Gastroesophageal sphincter (tissue), 4 donors: ENCODE measurements around the gene SF1. TPM values are rescaled to one million over a fixed set of nuclear protein-coding genes. Genes with fewer than 3 reads are reported as not detected.

Experiments
- ATAC-seq: fragments of 150-250 bp; one replicate; pipeline ENCODE4 v1.9.1; 2016; ENCODE audit warnings: mild to moderate bottlenecking, moderate library complexity
- H3K27ac ChIP-seq, 4 donors: fragments of 200-600 bp; sonication (generic) in 3 of 4; 1 replicate in 3 of 4; 2 replicates in 1 of 4; pipeline ENCODE4 v1.5.1; 2016 to 2019
- H3K27me3 ChIP-seq: fragments of 200-600 bp; sonication (generic); one replicate; pipeline ENCODE4 v1.5.1; 2019
- H3K36me3 ChIP-seq, 2 donors: fragments of 200-600 bp; sonication (generic); one replicate each; pipeline ENCODE4 v1.5.1; 2019; ENCODE audit warnings: control low read depth in 1 of 2
- H3K4me1 ChIP-seq, 3 donors: fragments of 200-600 bp; sonication (generic); 1 replicate in 2 of 3; 2 replicates in 1 of 3; pipeline ENCODE4 v1.5.1; 2016 to 2019; ENCODE audit warnings: control low read depth in 2 of 3
- H3K4me3 ChIP-seq, 2 donors: fragments of 200-600 bp; sonication (generic); one replicate each; pipeline ENCODE4 v1.5.1; 2019; ENCODE audit warnings: mild to moderate bottlenecking in 1 of 2, moderate library complexity in 1 of 2
- H3K9me3 ChIP-seq, 3 donors: fragments of 200-600 bp; sonication (generic); one replicate each; pipeline ENCODE4 v1.5.1; 2017 to 2019; ENCODE audit warnings: control low read depth in 2 of 3
- CTCF ChIP-seq, 4 experiments: fragments of 200-600 bp in 2 of 4; fragments of 450-650 bp in 2 of 4; sonication (generic) in 1 of 4; IDR thresholded peaks; one replicate each; pipeline ENCODE4 v1.5.1; 2017 to 2019; ENCODE audit warnings: antibody characterized with exemption in 4 of 4, mild to moderate bottlenecking in 2 of 4, moderate library complexity in 2 of 4
- EP300 ChIP-seq: sonication (generic); formaldehyde crosslinking; IDR thresholded peaks from one replicate; pipeline ENCODE4 v1.6.1; 2017; ENCODE audit warnings: antibody characterized with exemption, mild to moderate bottlenecking
- POLR2A ChIP-seq, 2 donors: fragments of 450-650 bp; IDR thresholded peaks; one replicate each; pipeline ENCODE4 v1.6.1; 2017; ENCODE audit warnings: antibody characterized with exemption in 2 of 2, mild to moderate bottlenecking in 2 of 2, moderate library complexity in 1 of 2
- POLR2AphosphoS5 ChIP-seq: sonication (generic); formaldehyde crosslinking; IDR thresholded peaks from one replicate; pipeline ENCODE4 v1.6.1; 2017; ENCODE audit warnings: antibody characterized with exemption
- WGBS, 2 donors: methylation state at CpG; one replicate each; pipeline ENCODE4 v1.1.5; 2018; ENCODE audit warnings: low coverage in 1 of 2; 5-methylcytosine and 5-hydroxymethylcytosine counted together
- total RNA-seq, 4 donors: library from RNA; depleted of rRNA; stranded (reverse); fragments of >200 nt; gene quantifications; one replicate each; pipeline ENCODE4 v1.1.0, GENCODE V29; 2016

The SF1 gene
- total RNA-seq, 4 donors from 2014 or later, result 187 to 314 (median 253) TPM

GRCh38 chr11:64776875-64777274, 1.5 kb downstream of the SF1 start:
- peak overlapping the region; percentile 77 to 87 for H3K4me3 ChIP-seq
- no peak for TF ChIP-seq POLR2A (IDR thresholded peaks at IDR 0.05)
- TF ChIP-seq EP300, result no peak
- no peak for TF ChIP-seq POLR2AphosphoS5
- peaks cover 33 to 62% (median 40%) of the 10 kb centered on the region in 3 donors for H3K4me1 ChIP-seq
- peak overlapping the region; percentile 14 to 100 (median 100) for H3K27ac ChIP-seq
- ATAC-seq, result no peak
- peaks cover 11 to 53% of the 10 kb centered on the region in 2 donors for H3K36me3 ChIP-seq
- no peaks in the 10 kb centered on the region for H3K27me3 ChIP-seq
- no peaks in the 10 kb centered on the region for H3K9me3 ChIP-seq
- WGBS, 2 donors, result 0 to 9% methylated on average over 1 to 3 of the region's 3 CpGs

- peaks cover 34 to 66% (median 40%) of the 10 kb centered on the region in 3 donors for H3K4me1 ChIP-seq
- no peaks in the 10 kb centered on the region for H3K9me3 ChIP-seq
- H3K36me3 ChIP-seq, result peaks cover 11 to 57% of the 10 kb centered on the region in 2 donors
- 16 to 39% methylated on average over 3 to 6 of the region's 6 CpGs for WGBS, 2 donors
- no peak for ATAC-seq
- TF ChIP-seq POLR2AphosphoS5, result no peak
- TF ChIP-seq POLR2A (IDR thresholded peaks at IDR 0.05), result no peak
- TF ChIP-seq EP300, result no peak
- peak overlapping the region in 1 of 2 donors; percentile 77 for H3K4me3 ChIP-seq
- peak overlapping the region in 2 of 4 donors; percentile 99 to 100 for H3K27ac ChIP-seq
- H3K27me3 ChIP-seq, result no peaks in the 10 kb centered on the region
Observed at GRCh38 chr11:64776425-64776824, 1.9 kb downstream of the SF1 start.

- peaks cover 34 to 74% (median 34%) of the 10 kb centered on the region in 3 donors for H3K4me1 ChIP-seq
- H3K36me3 ChIP-seq, result peaks cover 23 to 80% of the 10 kb centered on the region in 2 donors
- no peaks in the 10 kb centered on the region for H3K9me3 ChIP-seq
- no peaks in the 10 kb centered on the region for H3K27me3 ChIP-seq
- no peak for ATAC-seq
- H3K4me3 ChIP-seq, result no peak overlapping the region
- WGBS, 2 donors, result 40 to 60% methylated on average over 3 to 4 of the region's 5 CpGs
- TF ChIP-seq POLR2AphosphoS5, result no peak
- no peak for TF ChIP-seq EP300
- TF ChIP-seq POLR2A (IDR thresholded peaks at IDR 0.05), result no peak
- TF ChIP-seq CTCF (IDR thresholded peaks at IDR 0.05), result no peak
- H3K27ac ChIP-seq, result peak overlapping the region in 2 of 4 donors; percentile 20 to 63
Observed at GRCh38 chr11:64774144-64774543, 4.2 kb downstream of the SF1 start.

GRCh38 chr11:64772303-64773018, 5.9 kb downstream of the SF1 start:
- H3K9me3 ChIP-seq, result no peaks in the 10 kb centered on the region
- H3K36me3 ChIP-seq, result peaks cover 30 to 97% of the 10 kb centered on the region in 2 donors
- peaks cover 34 to 89% (median 36%) of the 10 kb centered on the region in 3 donors for H3K4me1 ChIP-seq
- no peaks in the 10 kb centered on the region for H3K27me3 ChIP-seq
- TF ChIP-seq CTCF (IDR thresholded peaks at IDR 0.05), result no peak
- TF ChIP-seq POLR2A (IDR thresholded peaks at IDR 0.05), result no peak
- TF ChIP-seq POLR2AphosphoS5, result no peak
- H3K4me3 ChIP-seq, result no peak overlapping the region
- 29 to 39% methylated on average over 3 of the region's 3 CpGs for WGBS, 2 donors
- peak overlapping the region; percentile 19 to 66 (median 64) for H3K27ac ChIP-seq
- no peak for ATAC-seq

GRCh38 chr11:64771861-64772260, 6.5 kb downstream of the SF1 start:
- Histone ChIP-seq H3K36me3 (peaks cover 34 to 100% of the 10 kb centered on the region in 2 donors), H3K27me3 (no peaks in the 10 kb centered on the region), H3K27ac (peak overlapping the region in 3 of 4 donors; percentile 1 to 65 (median 63)), H3K4me1 (peaks cover 33 to 89% (median 37%) of the 10 kb centered on the region in 3 donors), H3K4me3 (no peak overlapping the region), H3K9me3 (no peaks in the 10 kb centered on the region)
- TF ChIP-seq EP300, result no peak
- TF ChIP-seq POLR2A (IDR thresholded peaks at IDR 0.05), result no peak
- TF ChIP-seq CTCF (IDR thresholded peaks at IDR 0.05), result no peak
- TF ChIP-seq POLR2AphosphoS5, result no peak
- WGBS, 2 donors, result 46 to 75% methylated on average over 2 of the region's 2 CpGs
- no peak for ATAC-seq

- peaks cover 21 to 89% (median 22%) of the 10 kb centered on the region in 3 donors for H3K4me1 ChIP-seq
- ATAC-seq, result no peak
- H3K27me3 ChIP-seq, result no peaks in the 10 kb centered on the region
- H3K4me3 ChIP-seq, result no peak overlapping the region
- peaks cover 34 to 100% of the 10 kb centered on the region in 2 donors for H3K36me3 ChIP-seq
- H3K27ac ChIP-seq, result peak overlapping the region in 2 of 4 donors; percentile 22 to 32
- TF ChIP-seq CTCF (IDR thresholded peaks at IDR 0.05), result no peak
- no peak for TF ChIP-seq EP300
- no peak for TF ChIP-seq POLR2A (IDR thresholded peaks at IDR 0.05)
- no peak for TF ChIP-seq POLR2AphosphoS5
- WGBS, 2 donors, result 73% methylated on average over 5 of the region's 12 CpGs; no CpG with 5 or more reads in 1 of the 2 donors
- H3K9me3 ChIP-seq, result no peaks in the 10 kb centered on the region
Observed at GRCh38 chr11:64770120-64770519, 8.2 kb downstream of the SF1 start.
